Lower leg skin (tissue), 3 donors: ENCODE results near the gene PLPPR1.

Experiments used
- POLR2A ChIP-seq, 2 donors: fragments of 450-650 bp; IDR thresholded peaks; one replicate each; pipeline ENCODE4 v1.6.1; 2016 to 2017; ENCODE audit warnings: antibody characterized with exemption in 2 of 2, mild to moderate bottlenecking in 1 of 2, moderate library complexity in 1 of 2
- TF ChIP-seq, protein P1 (sequence below), 3 donors: fragments of 450-650 bp; IDR thresholded peaks; one replicate each; pipeline ENCODE4 v1.5.1; 2016; ENCODE audit warnings: antibody characterized with exemption in 3 of 3, mild to moderate bottlenecking in 3 of 3, moderate library complexity in 2 of 3

DNA sequence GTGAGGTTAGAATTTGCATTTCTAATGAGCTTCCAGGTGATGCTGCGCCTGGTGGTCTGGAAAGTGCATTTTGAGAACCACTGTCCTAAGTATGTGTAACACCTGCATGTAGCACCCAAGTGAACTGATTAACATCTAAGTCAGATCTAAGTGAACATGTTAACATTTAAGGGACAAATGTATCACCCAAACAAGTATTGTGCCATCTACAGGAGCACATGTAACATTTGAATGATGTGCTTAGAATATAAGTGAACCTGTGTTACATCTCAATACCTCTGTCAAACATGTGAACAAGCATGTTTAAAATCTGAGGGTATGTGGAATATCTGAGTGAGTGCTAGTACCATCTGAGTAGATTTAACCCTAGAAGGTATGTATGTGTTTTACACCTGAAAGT is 68.7 kb downstream of the PLPPR1 start:
- TF ChIP-seq, protein P1, sequence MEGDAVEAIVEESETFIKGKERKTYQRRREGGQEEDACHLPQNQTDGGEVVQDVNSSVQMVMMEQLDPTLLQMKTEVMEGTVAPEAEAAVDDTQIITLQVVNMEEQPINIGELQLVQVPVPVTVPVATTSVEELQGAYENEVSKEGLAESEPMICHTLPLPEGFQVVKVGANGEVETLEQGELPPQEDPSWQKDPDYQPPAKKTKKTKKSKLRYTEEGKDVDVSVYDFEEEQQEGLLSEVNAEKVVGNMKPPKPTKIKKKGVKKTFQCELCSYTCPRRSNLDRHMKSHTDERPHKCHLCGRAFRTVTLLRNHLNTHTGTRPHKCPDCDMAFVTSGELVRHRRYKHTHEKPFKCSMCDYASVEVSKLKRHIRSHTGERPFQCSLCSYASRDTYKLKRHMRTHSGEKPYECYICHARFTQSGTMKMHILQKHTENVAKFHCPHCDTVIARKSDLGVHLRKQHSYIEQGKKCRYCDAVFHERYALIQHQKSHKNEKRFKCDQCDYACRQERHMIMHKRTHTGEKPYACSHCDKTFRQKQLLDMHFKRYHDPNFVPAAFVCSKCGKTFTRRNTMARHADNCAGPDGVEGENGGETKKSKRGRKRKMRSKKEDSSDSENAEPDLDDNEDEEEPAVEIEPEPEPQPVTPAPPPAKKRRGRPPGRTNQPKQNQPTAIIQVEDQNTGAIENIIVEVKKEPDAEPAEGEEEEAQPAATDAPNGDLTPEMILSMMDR (IDR thresholded peaks at IDR 0.05) = no peak
- no peak for TF ChIP-seq POLR2A (IDR thresholded peaks at IDR 0.05)
